Osteocyte (in vitro differentiated cells): Measurements from ENCODE around the gene WNK1. TPM values are rescaled to one million over a fixed set of nuclear protein-coding genes. Genes with fewer than 3 reads are reported as not detected.

Experiments used
- DNase-seq: peaks from one replicate; pipeline ENCODE4 v3.0.0; 2021; ENCODE audit warnings: mixed read lengths; ENCODE audit not compliant: unreplicated experiment; ENCODE audit errors: extremely low spot score
- H3K27ac Mint-ChIP-seq: one replicate; pipeline ENCODE4 v1.8.0; 2021; ENCODE audit warnings: mild to moderate bottlenecking, mixed read lengths; ENCODE audit not compliant: unreplicated experiment
- H3K27me3 Mint-ChIP-seq: one replicate; pipeline ENCODE4 v1.8.0; 2021; ENCODE audit warnings: mixed read lengths; ENCODE audit not compliant: unreplicated experiment
- H3K36me3 Mint-ChIP-seq: one replicate; pipeline ENCODE4 v1.8.0; 2021; ENCODE audit warnings: mixed read lengths; ENCODE audit not compliant: unreplicated experiment
- H3K4me1 Mint-ChIP-seq: one replicate; pipeline ENCODE4 v1.8.0; 2021; ENCODE audit warnings: mixed read lengths; ENCODE audit not compliant: unreplicated experiment
- H3K4me3 Mint-ChIP-seq: one replicate; pipeline ENCODE4 v1.8.0; 2021; ENCODE audit warnings: mild to moderate bottlenecking, moderate library complexity, mixed read lengths; ENCODE audit not compliant: unreplicated experiment
- H3K9me3 Mint-ChIP-seq: one replicate; pipeline ENCODE4 v1.8.0; 2021; ENCODE audit warnings: mixed read lengths; ENCODE audit not compliant: unreplicated experiment
- total RNA-seq: library from RNA; stranded (reverse); gene quantifications from 2 replicates; pipeline ENCODE4 v1.2.1, GENCODE V29; 2021
- TF ChIP-seq, protein P1 (sequence below): fragments of 200-600 bp; sonication (generic); IDR thresholded peaks from 2 replicates; pipeline ENCODE4 v1.5.0; 2021; ENCODE audit warnings: antibody characterized with exemption, mild to moderate bottlenecking, moderate library complexity

The WNK1 gene
- total RNA-seq, 1 donor from 2014 or later: 188 TPM

DNA sequence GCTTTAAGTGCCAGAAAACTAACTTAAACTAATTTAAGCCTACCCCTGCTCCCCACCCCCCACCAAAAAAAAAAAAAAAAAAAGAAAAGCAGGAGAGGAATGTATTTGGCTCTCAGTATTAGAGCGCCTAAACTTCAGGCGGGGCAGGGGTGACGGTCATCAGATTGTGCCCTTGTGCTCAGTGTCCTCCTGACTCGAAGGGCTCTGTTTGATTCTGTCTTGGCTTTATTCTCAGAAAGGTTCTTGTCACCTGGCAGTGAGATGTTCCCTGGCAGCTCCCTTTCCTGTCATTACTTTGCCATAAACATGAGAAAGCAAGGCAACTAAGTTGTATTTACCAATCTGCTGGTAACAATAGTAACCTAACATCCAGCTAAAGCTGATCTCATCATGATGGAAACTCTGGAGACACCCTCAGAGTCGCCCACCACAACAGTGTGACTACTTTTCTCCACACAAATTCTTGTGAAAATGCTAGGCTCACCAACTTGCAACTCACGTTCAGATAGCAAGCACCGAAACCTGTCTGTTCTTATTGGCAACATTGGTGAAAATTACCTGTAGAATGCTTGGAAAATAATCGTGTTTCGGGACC is 39.0 kb upstream of the WNK1 start:
- no peaks in the 10 kb centered on the region for H3K36me3 Mint-ChIP-seq
- H3K27ac Mint-ChIP-seq: peak overlapping the region; percentile 86
- no peaks in the 10 kb centered on the region for H3K9me3 Mint-ChIP-seq
- H3K27me3 Mint-ChIP-seq: peaks cover 1% of the 10 kb centered on the region
- H3K4me3 Mint-ChIP-seq: no peak overlapping the region
- DNase-seq: no peak
- peaks cover 17% of the 10 kb centered on the region for H3K4me1 Mint-ChIP-seq
- TF ChIP-seq, protein P1, sequence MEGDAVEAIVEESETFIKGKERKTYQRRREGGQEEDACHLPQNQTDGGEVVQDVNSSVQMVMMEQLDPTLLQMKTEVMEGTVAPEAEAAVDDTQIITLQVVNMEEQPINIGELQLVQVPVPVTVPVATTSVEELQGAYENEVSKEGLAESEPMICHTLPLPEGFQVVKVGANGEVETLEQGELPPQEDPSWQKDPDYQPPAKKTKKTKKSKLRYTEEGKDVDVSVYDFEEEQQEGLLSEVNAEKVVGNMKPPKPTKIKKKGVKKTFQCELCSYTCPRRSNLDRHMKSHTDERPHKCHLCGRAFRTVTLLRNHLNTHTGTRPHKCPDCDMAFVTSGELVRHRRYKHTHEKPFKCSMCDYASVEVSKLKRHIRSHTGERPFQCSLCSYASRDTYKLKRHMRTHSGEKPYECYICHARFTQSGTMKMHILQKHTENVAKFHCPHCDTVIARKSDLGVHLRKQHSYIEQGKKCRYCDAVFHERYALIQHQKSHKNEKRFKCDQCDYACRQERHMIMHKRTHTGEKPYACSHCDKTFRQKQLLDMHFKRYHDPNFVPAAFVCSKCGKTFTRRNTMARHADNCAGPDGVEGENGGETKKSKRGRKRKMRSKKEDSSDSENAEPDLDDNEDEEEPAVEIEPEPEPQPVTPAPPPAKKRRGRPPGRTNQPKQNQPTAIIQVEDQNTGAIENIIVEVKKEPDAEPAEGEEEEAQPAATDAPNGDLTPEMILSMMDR: no peak

GRCh38 chr12:716506-716905 is 35.9 kb upstream of the WNK1 start:
- TF ChIP-seq, protein P1: no peak
- H3K9me3 Mint-ChIP-seq: no peaks in the 10 kb centered on the region

DNA sequence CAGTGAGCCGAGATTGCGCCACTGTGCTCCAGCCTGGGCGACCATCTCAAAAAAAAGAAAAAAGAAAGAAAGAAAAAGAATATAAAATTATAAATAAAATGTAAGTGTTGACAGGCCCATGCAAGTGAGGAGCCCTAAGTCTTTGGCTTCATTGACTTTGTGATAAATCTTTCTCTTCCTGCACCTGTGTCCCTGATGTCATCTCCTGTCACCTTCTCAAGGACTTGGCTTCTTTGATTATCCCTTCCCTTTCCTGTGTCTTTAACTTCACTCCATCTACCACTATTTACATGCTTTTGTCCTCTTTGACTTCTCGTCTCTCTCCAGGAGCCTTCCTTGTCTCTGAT is 33.6 kb upstream of the WNK1 start:
- Mint-ChIP-seq H3K4me3 (no peak overlapping the region), H3K36me3 (no peaks in the 10 kb centered on the region), H3K27ac (no peak overlapping the region), H3K27me3 (peaks cover 1% of the 10 kb centered on the region), H3K4me1 (peaks cover 11% of the 10 kb centered on the region), H3K9me3 (no peaks in the 10 kb centered on the region)
- DNase-seq: no peak
- TF ChIP-seq, protein P1: no peak

More at GRCh38 chr12:716506-716905, 35.9 kb upstream of the WNK1 start:
- Mint-ChIP-seq H3K4me3 (no peak overlapping the region), H3K36me3 (no peaks in the 10 kb centered on the region), H3K27me3 (peaks cover 1% of the 10 kb centered on the region), H3K27ac (no peak overlapping the region), H3K4me1 (peaks cover 20% of the 10 kb centered on the region)
- DNase-seq: no peak

DNA sequence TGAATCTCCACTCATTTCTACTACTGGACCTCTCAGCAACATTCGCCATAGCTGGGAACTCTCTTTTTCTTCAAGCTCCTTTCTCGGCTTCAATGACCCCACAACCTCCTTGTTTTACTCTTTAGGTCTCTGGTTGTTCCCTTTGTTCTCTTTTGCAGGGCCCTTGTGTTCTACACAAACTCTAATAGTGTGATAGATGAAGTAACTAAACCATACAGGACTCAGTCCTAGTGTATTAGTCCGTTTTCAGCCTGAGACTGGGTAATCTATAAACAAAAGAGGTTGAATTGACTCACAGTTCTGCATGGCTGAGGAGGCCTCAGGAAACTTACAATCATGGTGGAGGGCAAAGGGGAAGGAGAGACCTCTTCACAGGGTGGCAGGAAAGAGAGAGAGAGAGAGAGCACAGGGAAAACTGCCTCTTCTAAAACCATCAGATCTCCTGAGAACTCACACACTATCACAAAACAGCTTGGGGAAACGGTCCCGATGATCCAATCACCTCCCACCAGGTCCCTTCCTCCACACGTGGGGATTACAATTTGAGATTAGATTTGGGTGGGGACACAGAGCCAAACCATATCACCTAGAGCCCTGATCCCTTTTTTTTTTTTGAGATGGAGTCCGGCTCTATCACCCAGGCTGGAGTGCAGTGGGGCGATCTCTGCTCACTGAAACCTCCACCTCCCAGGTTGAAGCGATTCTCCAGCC is 32.0 kb upstream of the WNK1 start:
- TF ChIP-seq, protein P1: no peak
- H3K36me3 Mint-ChIP-seq: no peaks in the 10 kb centered on the region
- no peaks in the 10 kb centered on the region for H3K9me3 Mint-ChIP-seq
- no peak overlapping the region for H3K27ac Mint-ChIP-seq
- no peak overlapping the region for H3K4me3 Mint-ChIP-seq
- no peak for DNase-seq
- peaks cover 1% of the 10 kb centered on the region for H3K27me3 Mint-ChIP-seq
- H3K4me1 Mint-ChIP-seq: peaks cover 14% of the 10 kb centered on the region

- no peak overlapping the region for H3K27ac Mint-ChIP-seq
- TF ChIP-seq, protein P1: no peak
- peaks cover 11% of the 10 kb centered on the region for H3K4me1 Mint-ChIP-seq
- H3K27me3 Mint-ChIP-seq: no peaks in the 10 kb centered on the region
- no peak overlapping the region for H3K4me3 Mint-ChIP-seq
- H3K9me3 Mint-ChIP-seq: no peaks in the 10 kb centered on the region
- H3K36me3 Mint-ChIP-seq: no peaks in the 10 kb centered on the region
- DNase-seq: no peak
Measured at GRCh38 chr12:724194-724855, 28.1 kb upstream of the WNK1 start.
